HCT116 (cell line): ENCODE results near the gene CDH23.

ENCODE experiments used
- ATF3 ChIP-seq: IDR thresholded peaks from 2 replicates; pipeline ENCODE4 v1.6.1; 2012
- CEBPB ChIP-seq: IDR thresholded peaks from 2 replicates; pipeline ENCODE4 v1.6.1; 2012; ENCODE audit warnings: low read depth
- CTCF ChIP-seq, 3 experiments: fragments of 200-600 bp in 1 of 3; sonication (generic) in 1 of 3; IDR thresholded peaks in 2 of 3; conservative IDR thresholded peaks in 1 of 3; 2 replicates each; pipeline ENCODE4 v1.5.1; 2012 to 2017; ENCODE audit warnings: low read depth in 2 of 3, low read length in 2 of 3, antibody characterized with exemption in 1 of 3, borderline replicate concordance in 1 of 3, control low read depth in 1 of 3, mild to moderate bottlenecking in 1 of 3, mixed read lengths in 1 of 3, mixed run types in 1 of 3, moderate library complexity in 1 of 3; ENCODE audit not compliant: insufficient read depth in 1 of 3
- EZH2 ChIP-seq: fragments of 200-600 bp; sonication (generic); IDR thresholded peaks from 2 replicates; pipeline ENCODE4 v1.6.1; 2017; ENCODE audit warnings: antibody characterized with exemption, mixed run types
- EZH2phosphoT487 ChIP-seq: fragments of 200-600 bp; IDR thresholded peaks from 2 replicates; pipeline ENCODE4 v1.6.1; 2018; ENCODE audit warnings: antibody characterized with exemption, borderline replicate concordance
- MAX ChIP-seq: IDR thresholded peaks from 2 replicates; pipeline ENCODE4 v1.6.1; 2012
- POLR2A ChIP-seq: IDR thresholded peaks from 2 replicates; pipeline ENCODE4 v1.7.0; 2011; ENCODE audit warnings: borderline replicate concordance; ENCODE audit not compliant: insufficient read depth, insufficient read length; ENCODE audit errors: extremely low read depth
- POLR2AphosphoS5 ChIP-seq: IDR thresholded peaks from 2 replicates; pipeline ENCODE4 v1.6.1; 2011; ENCODE audit warnings: mild to moderate bottlenecking, low read depth, low read length, moderate library complexity
- SP1 ChIP-seq: IDR thresholded peaks from 2 replicates; pipeline ENCODE4 v1.6.1; 2012; ENCODE audit warnings: low read depth
- SRF ChIP-seq: IDR thresholded peaks from 2 replicates; pipeline ENCODE4 v1.6.1; 2012; ENCODE audit warnings: low read depth
- YY1 ChIP-seq: IDR thresholded peaks from 2 replicates; pipeline ENCODE4 v1.6.1; 2011; ENCODE audit warnings: low read length, low read depth, moderate library complexity, mild to moderate bottlenecking; ENCODE audit not compliant: insufficient replicate concordance; ENCODE audit errors: extremely low read depth
- ZFX ChIP-seq: fragments of 450-650 bp; IDR thresholded peaks from 2 replicates; pipeline ENCODE4 v1.6.1; 2017

GRCh38 chr10:71401056-71401455, 4.3 kb downstream of the CDH23 start:
- no peak for TF ChIP-seq POLR2AphosphoS5
- no peak for TF ChIP-seq CTCF (IDR thresholded peaks at IDR 0.05 in 2 of 3, conservative IDR thresholded peaks at IDR 0.05 in 1 of 3; ENCODE audit: borderline replicate concordance in 1 of 3, insufficient read depth in 1 of 3, low read depth in 2 of 3, low read length in 2 of 3)
- TF ChIP-seq EZH2phosphoT487, result no peak
- TF ChIP-seq POLR2A, result no peak
- no peak for TF ChIP-seq EZH2
- no peak for TF ChIP-seq SP1
- TF ChIP-seq SRF, result no peak
- TF ChIP-seq MAX, result no peak
- TF ChIP-seq CEBPB, result no peak
- TF ChIP-seq YY1, result no peak
- no peak for TF ChIP-seq ZFX
- TF ChIP-seq ATF3, result no peak
